Astrocyte of the cerebellum (primary cell): Measurements from ENCODE around the gene ODAD3.

ENCODE experiments used
- DNase-seq: peaks from one replicate; pipeline ENCODE4 v3.0.0-alpha.2; 2011; ENCODE audit warnings: low read depth
- H3K4me3 ChIP-seq: 2 replicates; pipeline ENCODE4 v1.5.1; 2011; ENCODE audit warnings: mild to moderate bottlenecking, low read depth, low read length, moderate library complexity
- in situ Hi-C: cut with HindIII; loops from 2 replicates; pipeline ENCODE4 v1.10.0; 2017; ENCODE audit warnings: low sequenced_read_pairs
- TF ChIP-seq, protein P1 (sequence below): IDR thresholded peaks from 2 replicates; pipeline ENCODE4 v1.5.1; 2012; ENCODE audit warnings: low read length, low read depth, moderate library complexity, mild to moderate bottlenecking; ENCODE audit errors: missing control alignments

ODAD3 gene

DNA sequence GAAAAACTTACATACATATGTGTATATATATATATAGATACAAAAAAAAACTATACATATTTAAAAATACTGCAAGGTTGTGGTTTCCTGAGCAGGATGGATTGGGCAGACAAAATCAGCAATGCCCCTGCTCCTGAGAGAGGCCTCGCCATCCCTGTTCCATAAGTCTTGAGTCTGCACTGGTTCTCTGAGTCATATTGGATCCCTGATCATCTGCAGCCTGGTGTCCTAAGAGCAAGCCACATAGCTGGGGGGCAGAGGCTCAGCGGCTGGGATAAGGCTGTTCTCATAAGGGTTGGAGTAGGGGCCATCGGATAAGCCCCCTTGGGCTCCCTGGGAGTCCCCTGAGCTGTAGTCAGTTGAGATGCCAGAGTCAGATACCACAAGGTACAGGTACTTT lies 57.2 kb downstream of the ODAD3 start:
- in situ Hi-C loops: no loop called here
- no peak overlapping the region for H3K4me3 ChIP-seq
- TF ChIP-seq, protein P1, sequence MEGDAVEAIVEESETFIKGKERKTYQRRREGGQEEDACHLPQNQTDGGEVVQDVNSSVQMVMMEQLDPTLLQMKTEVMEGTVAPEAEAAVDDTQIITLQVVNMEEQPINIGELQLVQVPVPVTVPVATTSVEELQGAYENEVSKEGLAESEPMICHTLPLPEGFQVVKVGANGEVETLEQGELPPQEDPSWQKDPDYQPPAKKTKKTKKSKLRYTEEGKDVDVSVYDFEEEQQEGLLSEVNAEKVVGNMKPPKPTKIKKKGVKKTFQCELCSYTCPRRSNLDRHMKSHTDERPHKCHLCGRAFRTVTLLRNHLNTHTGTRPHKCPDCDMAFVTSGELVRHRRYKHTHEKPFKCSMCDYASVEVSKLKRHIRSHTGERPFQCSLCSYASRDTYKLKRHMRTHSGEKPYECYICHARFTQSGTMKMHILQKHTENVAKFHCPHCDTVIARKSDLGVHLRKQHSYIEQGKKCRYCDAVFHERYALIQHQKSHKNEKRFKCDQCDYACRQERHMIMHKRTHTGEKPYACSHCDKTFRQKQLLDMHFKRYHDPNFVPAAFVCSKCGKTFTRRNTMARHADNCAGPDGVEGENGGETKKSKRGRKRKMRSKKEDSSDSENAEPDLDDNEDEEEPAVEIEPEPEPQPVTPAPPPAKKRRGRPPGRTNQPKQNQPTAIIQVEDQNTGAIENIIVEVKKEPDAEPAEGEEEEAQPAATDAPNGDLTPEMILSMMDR: no peak
- no peak for DNase-seq

DNA sequence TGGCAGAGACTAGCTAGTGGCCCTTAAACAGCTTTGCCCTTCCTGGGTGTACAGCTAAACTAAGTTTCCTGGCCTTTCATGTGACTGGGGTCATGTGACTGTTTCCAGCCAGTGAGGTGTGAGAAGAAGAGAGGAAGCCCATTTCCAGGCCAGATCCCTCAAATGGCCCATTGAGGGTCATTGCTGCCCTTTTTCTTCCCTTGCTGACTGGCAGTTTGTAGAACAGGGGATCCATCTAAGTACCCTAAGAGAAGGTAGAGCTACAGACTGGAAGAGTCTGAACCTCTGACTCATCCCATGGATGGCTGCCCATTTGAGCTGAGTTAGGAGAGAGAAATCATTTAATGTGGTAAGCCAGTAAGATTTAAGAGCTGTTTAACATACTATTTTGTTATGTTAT lies 57.7 kb downstream of the ODAD3 start:
- H3K4me3 ChIP-seq: no peak overlapping the region
- TF ChIP-seq, protein P1: no peak
- DNase-seq: peak; percentile 87
- in situ Hi-C loops: no loop called here

DNA sequence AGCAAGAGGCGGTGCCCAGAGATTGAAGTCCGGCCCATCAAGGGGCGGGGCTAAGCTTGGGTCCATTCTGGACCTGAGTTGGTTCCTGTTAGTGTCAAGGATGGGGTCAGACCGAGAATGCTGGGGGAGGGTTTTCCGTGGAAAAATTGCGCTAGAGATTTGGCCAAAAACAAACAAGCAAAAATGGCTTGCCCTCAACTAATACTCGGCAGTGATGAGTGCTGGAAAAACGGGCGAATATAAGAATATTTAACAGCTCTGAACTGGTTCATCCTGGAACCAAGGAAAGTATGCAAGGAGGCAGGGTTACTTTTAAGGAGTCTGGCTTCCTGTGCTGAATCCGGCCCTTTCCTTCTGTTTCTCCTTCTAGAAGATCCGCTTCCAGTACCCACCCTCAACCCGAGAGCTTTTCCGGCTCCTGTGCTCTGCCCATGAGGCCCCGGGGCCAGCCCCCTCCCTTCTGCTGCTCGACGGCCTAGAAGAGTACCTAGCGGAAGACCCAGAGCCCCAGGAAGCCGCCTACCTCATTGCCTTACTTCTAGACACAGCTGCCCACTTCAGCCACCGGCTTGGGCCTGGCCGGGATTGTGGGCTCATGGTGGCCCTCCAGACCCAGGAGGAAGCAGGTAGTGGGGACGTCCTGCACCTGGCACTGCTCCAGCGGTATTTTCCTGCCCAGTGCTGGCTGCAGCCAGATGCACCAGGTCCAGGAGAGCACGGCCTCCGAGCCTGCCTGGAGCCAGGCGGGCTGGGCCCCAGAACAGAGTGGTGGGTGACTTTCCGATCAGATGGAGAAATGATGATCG lies 59.6 kb downstream of the ODAD3 start:
- DNase-seq: no peak
- TF ChIP-seq, protein P1: no peak
- in situ Hi-C loops: no loop called here
- H3K4me3 ChIP-seq: peak overlapping the region; percentile 58

DNA sequence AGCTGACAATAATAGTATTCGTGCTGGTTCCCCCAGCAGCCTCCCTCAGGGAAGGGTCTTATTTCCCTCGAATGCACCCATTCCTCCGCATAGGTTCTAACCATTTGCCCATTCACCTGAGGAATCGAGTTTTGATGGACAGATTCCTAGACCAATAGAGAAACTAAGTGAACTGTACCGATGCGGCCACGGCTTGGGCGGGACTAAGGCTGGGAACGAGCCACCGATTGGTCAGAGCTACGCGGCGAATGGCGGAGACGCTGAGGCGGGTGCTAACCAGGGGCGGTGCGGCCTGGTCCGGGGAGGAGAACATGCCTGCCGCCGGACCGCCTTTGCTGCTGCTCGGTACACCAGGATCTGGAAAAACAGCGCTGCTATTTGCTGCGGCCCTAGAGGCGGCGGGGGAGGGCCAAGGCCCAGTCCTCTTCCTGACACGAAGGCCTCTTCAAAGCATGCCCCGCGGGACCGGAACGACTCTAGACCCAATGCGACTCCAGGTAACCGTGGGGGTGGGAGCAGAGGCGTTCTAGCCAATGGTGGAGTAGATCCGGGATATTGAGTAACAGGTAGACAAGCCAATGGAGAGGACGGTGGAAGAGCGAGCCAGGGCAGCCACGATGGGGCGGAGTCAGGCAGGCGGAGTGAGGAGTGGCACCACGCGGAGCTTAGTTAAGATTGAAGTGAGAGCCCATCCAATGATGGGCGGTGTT lies 60.3 kb downstream of the ODAD3 start, which contains the start of gene SWSAP1:
SWSAP1 (plus strand) TSS at position 234 of the 710 bp plus-strand sequence; CDS start at position 249, 15 bp downstream.
- in situ Hi-C loops: no loop called here

DNA sequence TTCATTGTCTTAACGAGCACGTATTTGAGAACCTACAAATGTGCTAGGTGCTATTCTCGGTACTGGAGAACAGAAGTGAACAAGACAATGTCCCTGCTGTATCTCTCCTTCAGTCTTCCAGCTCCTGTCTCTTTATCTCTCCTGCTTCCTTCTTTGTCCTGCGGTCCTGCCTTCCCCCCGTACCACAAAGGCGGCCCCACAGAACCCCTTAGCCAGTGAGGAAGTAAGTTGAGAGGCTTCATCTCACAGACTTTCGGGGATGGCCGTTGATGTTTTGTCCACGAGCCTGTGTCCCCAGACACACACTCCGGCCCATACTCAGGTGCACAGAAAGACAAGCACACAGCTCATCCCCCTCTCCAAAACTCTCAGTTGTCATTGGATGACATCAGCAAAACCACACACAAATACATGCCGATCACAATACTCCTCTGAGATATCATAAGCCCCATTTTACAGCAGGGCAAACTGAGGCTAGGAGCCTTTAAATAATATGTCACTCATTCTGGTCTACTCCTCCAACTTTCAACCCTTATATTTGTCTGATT lies 61.0 kb downstream of the ODAD3 start:
- no peak for DNase-seq
- in situ Hi-C loops: no loop called here
- H3K4me3 ChIP-seq: peak overlapping the region; percentile 58
- TF ChIP-seq, protein P1: no peak

More for the DNA sequence above, 60.3 kb downstream of the ODAD3 start, which contains the start of gene SWSAP1:
- DNase-seq: peak; percentile 99
- TF ChIP-seq, protein P1: no peak
- peak within 1 kb of the TSS; percentile 58 for H3K4me3 ChIP-seq

DNA sequence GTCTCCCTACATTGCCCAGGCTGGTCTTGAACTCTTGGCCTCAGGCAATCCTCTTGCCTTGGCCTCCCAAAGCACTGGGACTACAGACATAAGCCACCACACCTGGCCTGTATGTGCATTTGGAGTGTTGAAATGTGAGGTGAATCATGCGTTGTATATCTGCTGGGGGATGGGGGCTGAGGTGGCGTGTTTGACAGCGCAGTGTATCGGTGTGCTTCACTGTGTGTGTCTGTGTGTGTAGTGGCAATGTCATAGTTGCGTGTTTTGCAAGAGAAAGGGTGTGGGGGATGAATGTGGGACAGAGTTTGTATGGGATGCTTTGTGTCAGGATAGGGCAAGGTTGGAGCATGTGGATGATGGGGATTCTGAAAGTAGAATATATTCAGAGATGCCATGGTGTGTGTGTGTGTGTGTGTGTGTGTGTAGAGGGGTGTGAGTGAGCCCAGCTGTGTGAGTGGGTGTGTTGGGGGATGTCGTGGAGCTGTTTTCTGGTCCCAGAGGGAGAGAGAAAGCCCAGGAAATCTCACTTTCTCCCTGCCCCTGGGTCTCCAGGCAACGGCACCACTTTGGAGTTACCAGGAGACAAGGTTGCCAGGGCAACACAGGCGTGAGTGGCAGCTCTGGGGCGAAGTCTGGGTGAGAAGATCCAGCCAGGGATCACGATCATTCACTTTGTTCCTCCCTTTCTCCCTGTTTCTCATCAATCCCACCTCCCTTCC lies 61.6 kb downstream of the ODAD3 start:
- no peak overlapping the region for H3K4me3 ChIP-seq
- TF ChIP-seq, protein P1: no peak
- in situ Hi-C loops: no loop called here

More for the DNA sequence above, 61.6 kb downstream of the ODAD3 start:
- no peak for DNase-seq
